Kidney capillary endothelial cell (primary cell): ENCODE measurements around the gene TFF3.
"Not testable (repeated sequence)": the region's sequence is repeated elsewhere in the genome, so short reads cannot be mapped to it uniquely, and the experiment has no call there.

ENCODE experiments used
- DNase-seq: peaks from one replicate; pipeline ENCODE4 v3.0.0-alpha.2; 2018; ENCODE audit warnings: low spot score

The TFF3 gene

GRCh38 chr21:42304556-42305454, 10.4 kb downstream of the TFF3 start:
- no peak for DNase-seq

- DNase-seq, result no peak
These were observed 11.8 kb downstream of the TFF3 start for GRCh38 chr21:42303443-42303842.

- no peak for DNase-seq
These were observed 12.4 kb downstream of the TFF3 start for GRCh38 chr21:42302794-42303193.

- DNase-seq, result no peak
These were observed 13.0 kb downstream of the TFF3 start for GRCh38 chr21:42302076-42302650.

- DNase-seq, result peak; percentile 77
These were observed 13.7 kb downstream of the TFF3 start for GRCh38 chr21:42301371-42302075.

GRCh38 chr21:42300956-42301355, 14.3 kb downstream of the TFF3 start:
- DNase-seq, result no peak

GRCh38 chr21:42300045-42300583, 15.1 kb downstream of the TFF3 start:
- no peak for DNase-seq

- DNase-seq, result no peak
These were observed 15.7 kb downstream of the TFF3 start for GRCh38 chr21:42299324-42300044.

GRCh38 chr21:42298657-42299056, 16.6 kb downstream of the TFF3 start:
- no peak for DNase-seq

- DNase-seq, result no peak
These were observed 17.0 kb downstream of the TFF3 start for GRCh38 chr21:42298237-42298636.

GRCh38 chr21:42297377-42297776, 17.8 kb downstream of the TFF3 start:
- DNase-seq, result no peak

GRCh38 chr21:42296501-42296900, 18.7 kb downstream of the TFF3 start:
- DNase-seq, result no peak

GRCh38 chr21:42295845-42296244, 19.4 kb downstream of the TFF3 start:
- no peak for DNase-seq

GRCh38 chr21:42294273-42294880, 20.8 kb downstream of the TFF3 start:
- DNase-seq, result no peak

- no peak for DNase-seq
These were observed 21.4 kb downstream of the TFF3 start for GRCh38 chr21:42293649-42294272.

- DNase-seq, result not testable (repeated sequence)
These were observed 22.6 kb downstream of the TFF3 start for GRCh38 chr21:42292563-42293142.

GRCh38 chr21:42291751-42292562, 23.3 kb downstream of the TFF3 start:
- no peak for DNase-seq

- no peak for DNase-seq
These were observed 24.0 kb downstream of the TFF3 start for GRCh38 chr21:42291003-42291750.

- no peak for DNase-seq
These were observed 24.7 kb downstream of the TFF3 start for GRCh38 chr21:42290505-42290904.
